H1 (cell line): ENCODE measurements around the gene ESRP2. TPM values are rescaled to one million over a fixed set of nuclear protein-coding genes. Genes with fewer than 3 reads are reported as not detected.

ENCODE experiments used
- CTCF ChIA-PET: fragments of 300-600 bp; sonication (Branson Sonifier 250); formaldehyde crosslinking; loops from one replicate; lab custom pipeline; 2021; ENCODE audit not compliant: partially characterized antibody; lab: Charles Lee
- POLR2A ChIA-PET: fragments of 300-600 bp; sonication (Branson Sonifier 250); formaldehyde crosslinking; loops from one replicate; lab custom pipeline; 2021; ENCODE audit warnings: inconsistent platforms; ENCODE audit not compliant: partially characterized antibody; lab: Charles Lee
- DNase-seq, 2 experiments: peaks; one replicate each; pipeline versions ENCODE4 v3.0.0 to v3.0.0-alpha.2; 2010 to 2022; ENCODE audit warnings: low spot score in 2 of 2, low read depth in 1 of 2, mixed read lengths in 1 of 2
- FAIRE-seq: peaks from 2 replicates; lab custom pipeline; 2011; peaks lifted over from hg19 to GRCh38; lab: Jason Lieb, UNC
- H2AFZ ChIP-seq: 2 replicates; pipeline ENCODE4 v1.8.1; 2012; ENCODE audit warnings: low read length, inconsistent platforms
- H2AK5ac ChIP-seq: 2 replicates; pipeline ENCODE4 v1.6.1; 2013; ENCODE audit warnings: low read depth, low read length
- H2BK120ac ChIP-seq: replicated peaks from 2 replicates; pipeline ENCODE3; 2013; ENCODE audit warnings: low read depth, low read length, inconsistent platforms
- H2BK12ac ChIP-seq: 2 replicates; pipeline ENCODE4 v1.6.1; 2013; ENCODE audit warnings: low read depth, low read length
- H2BK15ac ChIP-seq: 2 replicates; pipeline ENCODE4 v1.6.1; 2013; ENCODE audit warnings: low read length
- H2BK20ac ChIP-seq: 2 replicates; pipeline ENCODE4 v1.6.1; 2013; ENCODE audit warnings: low read length
- H2BK5ac ChIP-seq: 2 replicates; pipeline ENCODE4 v1.6.1; 2013; ENCODE audit warnings: low read depth, low read length
- H3K14ac ChIP-seq: 2 replicates; pipeline ENCODE4 v1.6.1; 2013; ENCODE audit warnings: inconsistent platforms; ENCODE audit not compliant: insufficient read length
- H3K18ac ChIP-seq: 2 replicates; pipeline ENCODE4 v1.6.1; 2013; ENCODE audit warnings: low read length; ENCODE audit errors: extremely low read depth
- H3K23ac ChIP-seq: 2 replicates; pipeline ENCODE4 v1.6.1; 2013; ENCODE audit warnings: inconsistent platforms; ENCODE audit not compliant: insufficient read length
- H3K23me2 ChIP-seq: 2 replicates; pipeline ENCODE4 v1.6.1; 2013; ENCODE audit warnings: low read depth, low read length
- H3K27ac ChIP-seq: 2 replicates; pipeline ENCODE4 v1.6.1; 2011; ENCODE audit warnings: low read depth, low read length, inconsistent platforms
- H3K27me3 ChIP-seq, 4 experiments: replicated peaks in 1 of 4; 1 replicate in 1 of 4; 2 replicates in 3 of 4; pipeline versions ENCODE4 v1.6.1 to v1.8.1; 2011 to 2013; ENCODE audit warnings: low read length in 3 of 4, mild to moderate bottlenecking in 3 of 4, inconsistent platforms in 2 of 4, mixed read lengths in 2 of 4, moderate library complexity in 1 of 4; ENCODE audit not compliant: control insufficient read depth in 3 of 4, insufficient read depth in 3 of 4; ENCODE audit errors: extremely low read depth in 1 of 4
- H3K36me3 ChIP-seq, 4 experiments: 2 replicates each; pipeline versions ENCODE4 v1.6.1 to v1.8.1; 2011 to 2013; ENCODE audit warnings: mild to moderate bottlenecking in 4 of 4, low read length in 3 of 4, moderate library complexity in 2 of 4, control low read depth in 1 of 4, inconsistent platforms in 1 of 4; ENCODE audit not compliant: insufficient read depth in 4 of 4, control insufficient read depth in 2 of 4
- H3K4ac ChIP-seq: replicated peaks from 2 replicates; pipeline ENCODE3; 2013; ENCODE audit warnings: low read length, low read depth, mixed read lengths, inconsistent platforms; ENCODE audit not compliant: insufficient read length
- H3K4me1 ChIP-seq, 4 experiments: replicated peaks in 1 of 4; 1 replicate in 1 of 4; 2 replicates in 3 of 4; pipeline versions ENCODE4 v1.6.1 to v1.8.1; 2011 to 2013; ENCODE audit warnings: low read length in 3 of 4, inconsistent platforms in 2 of 4, mixed read lengths in 1 of 4; ENCODE audit not compliant: insufficient read depth in 4 of 4, control insufficient read depth in 3 of 4
- H3K4me2 ChIP-seq, 2 experiments: 2 replicates each; pipeline versions ENCODE4 v1.6.1 to v1.8.1; 2011 to 2013; ENCODE audit warnings: low read depth in 2 of 2, low read length in 2 of 2, control low read depth in 1 of 2, inconsistent platforms in 1 of 2, mild to moderate bottlenecking in 1 of 2; ENCODE audit not compliant: insufficient read depth in 1 of 2
- H3K4me3 ChIP-seq, 4 experiments: fragments of 200-600, 300-600 bp in 1 of 4; sonication (generic), shearing (Covaris generic), sonication (Bioruptor Twin) in 1 of 4; 2 replicates each; pipeline versions ENCODE4 v1.5.1 to v1.8.1; 2011 to 2016; ENCODE audit warnings: low read length in 4 of 4, low read depth in 3 of 4, control low read depth in 2 of 4, inconsistent platforms in 2 of 4, mild to moderate bottlenecking in 2 of 4, mixed read lengths in 1 of 4, moderate library complexity in 1 of 4; ENCODE audit not compliant: insufficient read depth in 2 of 4; ENCODE audit errors: extremely low read depth in 1 of 4
- H3K56ac ChIP-seq: replicated peaks from 2 replicates; pipeline ENCODE3; 2013; ENCODE audit warnings: low read depth, mild to moderate bottlenecking, mixed read lengths, low read length, inconsistent platforms; ENCODE audit not compliant: insufficient read length
- H3K79me1 ChIP-seq: 2 replicates; pipeline ENCODE4 v1.6.1; 2013; ENCODE audit warnings: low read depth, low read length, control low read depth
- H3K79me2 ChIP-seq, 2 experiments: 2 replicates each; pipeline versions ENCODE4 v1.6.1 to v1.8.1; 2012 to 2013; ENCODE audit warnings: low read length in 2 of 2, mild to moderate bottlenecking in 2 of 2, inconsistent platforms in 1 of 2; ENCODE audit not compliant: insufficient read depth in 2 of 2, control insufficient read depth in 1 of 2
- H3K9ac ChIP-seq, 4 experiments: replicated peaks in 1 of 4; 1 replicate in 1 of 4; 2 replicates in 3 of 4; pipeline versions ENCODE4 v1.6.1 to v1.8.1; 2011 to 2013; ENCODE audit warnings: low read depth in 3 of 4, low read length in 3 of 4, control low read depth in 2 of 4, mild to moderate bottlenecking in 2 of 4, moderate library complexity in 2 of 4, inconsistent platforms in 1 of 4; ENCODE audit errors: extremely low read depth in 1 of 4
- H3K9me3 ChIP-seq, 2 experiments: 2 replicates each; pipeline versions ENCODE4 v1.6.1 to v1.8.1; 2012 to 2013; ENCODE audit warnings: mild to moderate bottlenecking in 2 of 2, moderate library complexity in 2 of 2, control low read depth in 1 of 2, inconsistent platforms in 1 of 2, low read depth in 1 of 2, low read length in 1 of 2, mixed read lengths in 1 of 2; ENCODE audit not compliant: insufficient read depth in 2 of 2
- H4K20me1 ChIP-seq, 2 experiments: replicated peaks in 1 of 2; 2 replicates each; pipeline versions ENCODE3 to v1.8.1; 2011 to 2013; ENCODE audit warnings: inconsistent platforms in 2 of 2, low read length in 2 of 2, mild to moderate bottlenecking in 1 of 2; ENCODE audit not compliant: insufficient read depth in 2 of 2, control insufficient read depth in 1 of 2
- H4K5ac ChIP-seq: 2 replicates; pipeline ENCODE4 v1.6.1; 2013; ENCODE audit warnings: low read length, low read depth, mixed read lengths, inconsistent platforms; ENCODE audit not compliant: insufficient read length
- H4K8ac ChIP-seq: 2 replicates; pipeline ENCODE4 v1.8.0; 2013; ENCODE audit warnings: mild to moderate bottlenecking, moderate library complexity, low read length, inconsistent platforms; ENCODE audit not compliant: insufficient read depth; ENCODE audit errors: extremely low read depth
- H4K91ac ChIP-seq: replicated peaks from 2 replicates; pipeline ENCODE3; 2013; ENCODE audit warnings: low read length, mixed read lengths, inconsistent platforms; ENCODE audit not compliant: insufficient read length
- ASH2L ChIP-seq: fragments of 200-600, 300-600 bp; sonication (generic); IDR thresholded peaks from one replicate; pipeline ENCODE4 v1.7.1; 2017; ENCODE audit warnings: low read length
- CBX5 ChIP-seq: fragments of 300-800, 300-1000 bp; sonication (generic); IDR thresholded peaks from 2 replicates; pipeline ENCODE4 v1.7.1; 2016; ENCODE audit warnings: antibody characterized with exemption, low read length, low read depth
- POLR2AphosphoS5 ChIP-seq: IDR thresholded peaks from 2 replicates; pipeline ENCODE4 v1.6.1; 2011; ENCODE audit warnings: low read depth, low read length
- SIN3A ChIP-seq, 2 experiments: IDR thresholded peaks in 1 of 2; conservative IDR thresholded peaks in 1 of 2; 2 replicates each; pipeline ENCODE4 v1.6.1; 2011 to 2012; ENCODE audit warnings: low read length in 2 of 2, improper control_type of control experiment in 1 of 2, low read depth in 1 of 2, mild to moderate bottlenecking in 1 of 2
- SP1 ChIP-seq: IDR thresholded peaks from 2 replicates; pipeline ENCODE4 v1.6.1; 2011; ENCODE audit warnings: low read depth, low read length
- SP4 ChIP-seq: IDR thresholded peaks from 2 replicates; pipeline ENCODE4 v1.6.1; 2012; ENCODE audit warnings: low read length, inconsistent platforms
- WGBS, 2 experiments: shearing (Covaris generic) in 1 of 2; methylation state at CpG; one replicate each; pipeline versions ENCODE4 v1.1.6 to v1.1.7; 2013 to 2015; ENCODE audit warnings: low lambda C conversion rate in 2 of 2, mixed read lengths in 2 of 2, inconsistent platforms in 1 of 2, low coverage in 1 of 2, missing lambda C conversion rate in 1 of 2; ENCODE audit not compliant: insufficient replicate concordance in 2 of 2, insufficient coverage in 1 of 2, insufficient read length in 1 of 2; ENCODE audit errors: extremely low coverage in 1 of 2, missing lambda C conversion rate in 1 of 2; 5-methylcytosine and 5-hydroxymethylcytosine counted together
- polyA plus RNA-seq, 7 experiments: library from polyadenylated mRNA; depleted of rRNA in 3 of 7; stranded (reverse) in 5 of 7; unstranded in 2 of 7; fragments of >200 nt in 5 of 7; fragments of 200-250 nt in 2 of 7; gene quantifications; 1 replicate in 5 of 7; 2 replicates in 1 of 7; 4 replicates in 1 of 7; pipeline versions ENCODE4 v1.2.1 to v1.2.3, GENCODE V29; 2011 to 2013; ENCODE audit warnings: missing spikeins in 2 of 7, mixed read lengths in 2 of 7
- total RNA-seq: library from RNA; stranded (reverse); fragmentation: NEBNext Ultra II Directional; extraction: Animal tissue kit (Norgen Biotek cat#: 25700); gene quantifications from 2 replicates; pipeline ENCODE4 v1.2.1, GENCODE V29; 2021

The ESRP2 gene
- total and polyA plus RNA-seq, 2 of the 8 experiments (the other 6 are each of a cell fraction or from before 2014, with no cell fraction given), result 35.1 to 45.8 TPM

DNA sequence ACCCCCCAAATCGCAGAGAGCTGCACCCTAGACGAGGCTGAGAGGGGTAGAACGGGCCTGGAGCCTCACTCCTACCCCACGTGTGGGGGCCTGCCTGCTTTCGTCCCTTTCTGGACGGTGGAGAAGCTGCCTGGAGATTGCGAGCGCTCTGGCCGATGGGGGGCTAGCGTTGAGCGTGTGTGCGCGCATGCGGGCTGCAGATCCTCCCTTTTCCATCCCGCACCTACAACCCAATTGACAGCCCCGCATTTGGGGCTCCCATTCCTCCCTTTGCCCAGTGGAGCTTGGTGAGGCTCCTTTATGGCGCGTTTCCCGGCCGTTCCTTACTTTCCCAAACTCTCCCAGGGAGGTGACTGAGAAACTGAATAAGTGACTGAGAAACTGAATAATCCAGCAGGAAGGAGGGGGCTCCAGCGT lies 907 bp upstream of the ESRP2 start:
- H4K8ac ChIP-seq, result peak overlapping the region; percentile 68; the same call in 1 of the 2 replicates
- H3K36me3 ChIP-seq, result peaks cover 2 to 9% (median 6%) of the 10 kb centered on the region in 4 experiments; a peak in 5 of 8 replicates
- ChIA-PET POLR2A (interaction anchor here (0.6 to 5.9 kb wide), 27 partner anchors 9 to 421 kb away, joined by 3 to 61 read pairs (median 4); partner anchors contain the start of genes NFATC3, PLA2G15, PRMT7 and PSMB10), CTCF (interaction anchor here (0.7 to 4.0 kb wide), 4 partner anchors 26 to 143 kb away, joined by 3 to 23 read pairs (median 10); partner anchors contain the start of gene SLC7A6)
- peak overlapping the region; percentile 23 for H2BK12ac ChIP-seq
- H3K9ac ChIP-seq, result peak overlapping the region; percentile 38 to 90 (median 77)
- H2BK20ac ChIP-seq, result peak overlapping the region; percentile 66; the same call in 1 of the 2 replicates
- peak overlapping the region; percentile 93 for H2BK5ac ChIP-seq
- H3K27ac ChIP-seq, result peak overlapping the region; percentile 84
- no peaks in the 10 kb centered on the region for H3K27me3 ChIP-seq
- peaks cover 15 to 21% of the 10 kb centered on the region in 2 experiments for H4K20me1 ChIP-seq
- peak overlapping the region; percentile 45 for H4K91ac ChIP-seq
- DNase-seq (no peak), FAIRE-seq (no peak)
- H2BK15ac ChIP-seq, result peak overlapping the region; percentile 97; the same call in 1 of the 2 replicates
- peaks cover 0 to 28% (median 20%) of the 10 kb centered on the region in 4 experiments; a peak in 5 of 7 replicates for H3K4me1 ChIP-seq
- 0 out of 2 replicates have a peak overlapping the region, but pooled peaks have one; percentile 14 for H2AK5ac ChIP-seq
- H2BK120ac ChIP-seq, result peak overlapping the region; percentile 96
- peak overlapping the region; percentile 76 for H3K18ac ChIP-seq
- H4K5ac ChIP-seq, result peak overlapping the region; percentile 84
- no peak overlapping the region for H3K14ac ChIP-seq
- H3K9me3 ChIP-seq, result no peaks in the 10 kb centered on the region
- H3K4me2 ChIP-seq, result peak overlapping the region; percentile 99
- H3K4ac ChIP-seq, result peak overlapping the region; percentile 36
- peak overlapping the region; percentile 59 to 85 (median 82) for H3K4me3 ChIP-seq
- H3K56ac ChIP-seq, result peak overlapping the region; percentile 9
- H2AFZ ChIP-seq, result no peak overlapping the region; the same call in 1 of the 2 replicates
- peaks cover 5 to 19% of the 10 kb centered on the region in 2 experiments for H3K79me2 ChIP-seq
- 0% methylated on average over 21 of the region's 21 CpGs; no CpG with 5 or more reads in 1 of the 2 experiments for WGBS, 2 experiments
- peaks cover 5% of the 10 kb centered on the region; the same call in 1 of the 2 replicates for H3K79me1 ChIP-seq
- no peak overlapping the region for H3K23ac ChIP-seq
- peaks cover 22% of the 10 kb centered on the region for H3K23me2 ChIP-seq
- TF ChIP-seq POLR2AphosphoS5 (0 out of 2 replicates have a peak, but pooled peaks have one; percentile 42), SP4 (no peak), ASH2L (no peak), SP1 (no peak), CBX5 (no peak), SIN3A (conservative IDR thresholded peaks at IDR 0.05 in 1 of 2, IDR thresholded peaks at IDR 0.05 in 1 of 2; ENCODE audit: low read depth in 1 of 2, low read length in 2 of 2) (peak in 1 of 2 experiments; percentile 43; a peak in 1 of 4 replicates)
